ENCODE measurements around the gene DIS3L2. TPM values are rescaled to one million over a fixed set of nuclear protein-coding genes. Genes with fewer than 3 reads are reported as not detected.

Gene DIS3L2
- total RNA-seq, 1 experiment from 2014 or later = 28.5 TPM

DNA sequence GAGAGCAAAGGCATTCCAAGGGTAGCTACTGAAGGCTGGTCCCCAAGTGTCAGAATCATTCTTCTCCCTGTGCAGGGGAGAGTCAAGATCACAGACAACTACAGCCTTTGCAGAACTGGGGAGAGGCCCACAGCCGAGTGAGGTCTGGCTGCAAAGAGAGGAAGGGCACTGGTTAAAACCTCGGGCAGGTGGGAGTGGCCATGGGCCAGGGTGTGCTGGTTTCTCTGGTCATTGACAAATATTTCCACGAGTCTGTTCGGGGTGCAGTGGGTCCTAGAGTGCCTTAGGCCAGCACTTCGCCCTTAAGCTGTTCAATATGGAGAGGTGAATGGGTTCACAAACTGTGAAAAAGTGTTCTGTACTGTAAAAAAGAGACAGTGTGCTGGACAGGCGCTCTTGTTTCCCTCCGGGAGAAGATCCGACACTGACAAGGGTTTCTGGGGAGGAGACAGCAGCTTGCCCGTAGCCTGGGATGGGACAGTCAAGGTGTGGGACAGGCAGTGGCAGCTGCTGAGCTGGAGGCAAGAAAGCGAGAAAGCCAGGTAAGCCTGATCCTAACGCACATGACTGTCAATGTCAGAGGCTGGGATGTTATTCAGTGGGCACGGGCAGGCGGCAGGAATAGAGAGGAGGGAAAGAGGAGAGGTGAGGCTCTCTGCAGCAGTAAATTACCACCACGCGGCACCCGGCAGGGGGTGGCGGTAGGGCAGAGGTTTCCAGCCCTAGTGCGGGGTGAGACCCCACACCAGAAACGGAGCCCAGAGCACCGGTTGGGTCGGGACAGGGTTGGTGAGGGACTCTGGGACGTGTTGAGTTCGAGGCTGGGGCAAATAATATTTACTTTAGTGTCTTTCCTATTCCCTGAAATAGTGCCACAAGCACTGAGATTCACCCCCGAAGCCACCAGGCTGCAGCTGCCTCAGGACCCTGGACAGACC, 37.3 kb upstream of the DIS3L2 start (continued):
- TF ChIP-seq CTCF (IDR thresholded peaks at IDR 0.05) = no peak

GRCh38 chr2:231924889-231925275, 36.6 kb upstream of the DIS3L2 start:
- no peak overlapping the region for H3K27ac Mint-ChIP-seq
- ChIA-PET CTCF (interaction anchor here (0.6 to 7.4 kb wide), 54 partner anchors 8 to 597 kb away, joined by 3 to 80 read pairs (median 4); partner anchors contain the start of genes COPS7B and DIS3L2), POLR2A (interaction anchor here (0.6 to 1.0 kb wide), 2 partner anchors 15 to 125 kb away, joined by 3 read pairs; no protein-coding TSS in a partner anchor)
- no peaks in the 10 kb centered on the region for H3K9me3 Mint-ChIP-seq
- TF ChIP-seq CBFB (CRISPR knock-in tag; IDR thresholded peaks at IDR 0.05; ENCODE audit: low read depth) = no peak
- TF ChIP-seq CTCF (IDR thresholded peaks at IDR 0.05) = no peak
- TF ChIP-seq ZBTB43 (CRISPR knock-in tag; IDR thresholded peaks at IDR 0.05) = no peak
- TF ChIP-seq, protein P1, sequence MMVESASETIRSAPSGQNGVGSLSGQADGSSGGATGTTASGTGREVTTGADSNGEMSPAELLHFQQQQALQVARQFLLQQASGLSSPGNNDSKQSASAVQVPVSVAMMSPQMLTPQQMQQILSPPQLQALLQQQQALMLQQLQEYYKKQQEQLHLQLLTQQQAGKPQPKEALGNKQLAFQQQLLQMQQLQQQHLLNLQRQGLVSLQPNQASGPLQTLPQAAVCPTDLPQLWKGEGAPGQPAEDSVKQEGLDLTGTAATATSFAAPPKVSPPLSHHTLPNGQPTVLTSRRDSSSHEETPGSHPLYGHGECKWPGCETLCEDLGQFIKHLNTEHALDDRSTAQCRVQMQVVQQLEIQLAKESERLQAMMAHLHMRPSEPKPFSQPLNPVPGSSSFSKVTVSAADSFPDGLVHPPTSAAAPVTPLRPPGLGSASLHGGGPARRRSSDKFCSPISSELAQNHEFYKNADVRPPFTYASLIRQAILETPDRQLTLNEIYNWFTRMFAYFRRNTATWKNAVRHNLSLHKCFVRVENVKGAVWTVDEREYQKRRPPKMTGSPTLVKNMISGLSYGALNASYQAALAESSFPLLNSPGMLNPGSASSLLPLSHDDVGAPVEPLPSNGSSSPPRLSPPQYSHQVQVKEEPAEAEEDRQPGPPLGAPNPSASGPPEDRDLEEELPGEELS (CRISPR knock-in tag; IDR thresholded peaks at IDR 0.05) = no peak
- TF ChIP-seq, protein P2, sequence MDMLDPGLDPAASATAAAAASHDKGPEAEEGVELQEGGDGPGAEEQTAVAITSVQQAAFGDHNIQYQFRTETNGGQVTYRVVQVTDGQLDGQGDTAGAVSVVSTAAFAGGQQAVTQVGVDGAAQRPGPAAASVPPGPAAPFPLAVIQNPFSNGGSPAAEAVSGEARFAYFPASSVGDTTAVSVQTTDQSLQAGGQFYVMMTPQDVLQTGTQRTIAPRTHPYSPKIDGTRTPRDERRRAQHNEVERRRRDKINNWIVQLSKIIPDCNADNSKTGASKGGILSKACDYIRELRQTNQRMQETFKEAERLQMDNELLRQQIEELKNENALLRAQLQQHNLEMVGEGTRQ (CRISPR knock-in tag; IDR thresholded peaks at IDR 0.05) = no peak
- no peaks in the 10 kb centered on the region for H3K36me3 Mint-ChIP-seq
- peaks cover 15% of the 10 kb centered on the region for H3K4me1 Mint-ChIP-seq
- H3K4me3 Mint-ChIP-seq = peak overlapping the region; percentile 49
- DNase-seq (ENCODE audit: low spot score) (no peak), ATAC-seq (peak; percentile 3; the same call in 1 of the 2 replicates)
- H3K27me3 Mint-ChIP-seq (ENCODE audit: low read depth) = peaks cover 58% of the 10 kb centered on the region

DNA sequence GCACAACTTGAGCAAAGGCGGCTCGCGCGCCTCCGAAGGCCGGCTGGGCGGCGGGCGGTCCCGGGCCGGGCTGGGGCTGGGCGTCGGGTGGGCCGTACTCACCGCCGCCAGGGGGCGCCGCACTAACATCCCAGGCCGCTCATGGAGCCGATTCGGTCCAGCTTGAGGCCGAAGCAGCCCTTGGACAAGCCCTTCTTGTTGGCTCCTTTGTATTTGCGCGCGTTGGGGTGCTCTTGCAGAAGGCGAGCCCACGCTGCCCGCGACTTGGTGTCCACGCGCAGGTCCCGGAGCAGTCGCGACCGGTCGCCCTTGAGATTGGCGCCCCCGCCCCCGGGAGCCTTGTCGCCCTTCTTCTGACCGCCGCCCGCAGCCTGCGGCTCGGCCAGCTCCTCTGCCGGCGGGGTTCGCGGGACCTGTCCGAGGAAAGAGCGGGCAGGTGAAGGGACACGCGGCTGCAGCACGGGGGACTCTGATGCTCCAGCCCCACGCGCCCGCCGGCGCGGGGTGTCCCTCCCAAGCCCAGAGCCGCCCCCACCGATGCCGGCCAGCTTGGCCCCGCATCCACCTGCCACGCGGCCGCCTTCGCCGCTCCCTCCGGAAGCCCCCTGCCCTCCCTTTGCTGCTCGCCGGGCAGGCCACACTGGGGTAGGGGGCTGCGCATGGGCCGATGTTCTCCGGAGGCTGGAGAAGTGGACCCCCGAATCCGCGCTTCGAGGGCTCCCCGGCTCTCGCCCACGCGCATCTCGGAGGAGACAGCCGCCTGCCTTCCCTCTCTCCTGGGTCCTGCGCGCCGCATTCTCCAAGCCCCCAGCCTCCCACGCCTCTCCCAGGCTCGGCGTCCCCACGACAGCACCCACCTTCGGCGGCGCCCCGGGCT, 36.0 kb upstream of the DIS3L2 start:
- DNase-seq (ENCODE audit: low spot score) (peak; percentile 88), ATAC-seq (peak; percentile 41)
- Mint-ChIP-seq H3K27me3 (ENCODE audit: low read depth) (peaks cover 58% of the 10 kb centered on the region), H3K27ac (no peak overlapping the region), H3K36me3 (no peaks in the 10 kb centered on the region), H3K4me3 (peak overlapping the region; percentile 74), H3K4me1 (peaks cover 15% of the 10 kb centered on the region), H3K9me3 (no peaks in the 10 kb centered on the region)
- CTCF ChIA-PET = interaction anchor here (0.5 to 7.4 kb wide), 62 partner anchors 8 to 598 kb away, joined by 3 to 80 read pairs (median 4); partner anchors contain the start of genes COPS7B and DIS3L2
- POLR2A ChIA-PET = interaction anchor here (0.6 to 1.0 kb wide), 2 partner anchors 16 to 124 kb away, joined by 3 read pairs; no protein-coding TSS in a partner anchor
- TF ChIP-seq, protein P3, sequence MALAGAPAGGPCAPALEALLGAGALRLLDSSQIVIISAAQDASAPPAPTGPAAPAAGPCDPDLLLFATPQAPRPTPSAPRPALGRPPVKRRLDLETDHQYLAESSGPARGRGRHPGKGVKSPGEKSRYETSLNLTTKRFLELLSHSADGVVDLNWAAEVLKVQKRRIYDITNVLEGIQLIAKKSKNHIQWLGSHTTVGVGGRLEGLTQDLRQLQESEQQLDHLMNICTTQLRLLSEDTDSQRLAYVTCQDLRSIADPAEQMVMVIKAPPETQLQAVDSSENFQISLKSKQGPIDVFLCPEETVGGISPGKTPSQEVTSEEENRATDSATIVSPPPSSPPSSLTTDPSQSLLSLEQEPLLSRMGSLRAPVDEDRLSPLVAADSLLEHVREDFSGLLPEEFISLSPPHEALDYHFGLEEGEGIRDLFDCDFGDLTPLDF (CRISPR knock-in tag; IDR thresholded peaks at IDR 0.05) = no peak
- TF ChIP-seq CREB1 (CRISPR knock-in tag; IDR thresholded peaks at IDR 0.05) (no peak), IRF2 (CRISPR knock-in tag; IDR thresholded peaks at IDR 0.05; ENCODE audit: borderline replicate concordance, low read depth) (no peak), ELF4 (CRISPR knock-in tag; IDR thresholded peaks at IDR 0.05; ENCODE audit: low read depth) (no peak), ZNF317 (CRISPR knock-in tag; IDR thresholded peaks at IDR 0.05; ENCODE audit: borderline replicate concordance, low read depth) (no peak), MXD4 (CRISPR knock-in tag; IDR thresholded peaks at IDR 0.05; ENCODE audit: borderline replicate concordance) (no peak), TP53 (CRISPR knock-in tag; IDR thresholded peaks at IDR 0.05) (0 out of 2 replicates have a peak, but pooled peaks have one; percentile 6)
- TF ChIP-seq, protein P4, sequence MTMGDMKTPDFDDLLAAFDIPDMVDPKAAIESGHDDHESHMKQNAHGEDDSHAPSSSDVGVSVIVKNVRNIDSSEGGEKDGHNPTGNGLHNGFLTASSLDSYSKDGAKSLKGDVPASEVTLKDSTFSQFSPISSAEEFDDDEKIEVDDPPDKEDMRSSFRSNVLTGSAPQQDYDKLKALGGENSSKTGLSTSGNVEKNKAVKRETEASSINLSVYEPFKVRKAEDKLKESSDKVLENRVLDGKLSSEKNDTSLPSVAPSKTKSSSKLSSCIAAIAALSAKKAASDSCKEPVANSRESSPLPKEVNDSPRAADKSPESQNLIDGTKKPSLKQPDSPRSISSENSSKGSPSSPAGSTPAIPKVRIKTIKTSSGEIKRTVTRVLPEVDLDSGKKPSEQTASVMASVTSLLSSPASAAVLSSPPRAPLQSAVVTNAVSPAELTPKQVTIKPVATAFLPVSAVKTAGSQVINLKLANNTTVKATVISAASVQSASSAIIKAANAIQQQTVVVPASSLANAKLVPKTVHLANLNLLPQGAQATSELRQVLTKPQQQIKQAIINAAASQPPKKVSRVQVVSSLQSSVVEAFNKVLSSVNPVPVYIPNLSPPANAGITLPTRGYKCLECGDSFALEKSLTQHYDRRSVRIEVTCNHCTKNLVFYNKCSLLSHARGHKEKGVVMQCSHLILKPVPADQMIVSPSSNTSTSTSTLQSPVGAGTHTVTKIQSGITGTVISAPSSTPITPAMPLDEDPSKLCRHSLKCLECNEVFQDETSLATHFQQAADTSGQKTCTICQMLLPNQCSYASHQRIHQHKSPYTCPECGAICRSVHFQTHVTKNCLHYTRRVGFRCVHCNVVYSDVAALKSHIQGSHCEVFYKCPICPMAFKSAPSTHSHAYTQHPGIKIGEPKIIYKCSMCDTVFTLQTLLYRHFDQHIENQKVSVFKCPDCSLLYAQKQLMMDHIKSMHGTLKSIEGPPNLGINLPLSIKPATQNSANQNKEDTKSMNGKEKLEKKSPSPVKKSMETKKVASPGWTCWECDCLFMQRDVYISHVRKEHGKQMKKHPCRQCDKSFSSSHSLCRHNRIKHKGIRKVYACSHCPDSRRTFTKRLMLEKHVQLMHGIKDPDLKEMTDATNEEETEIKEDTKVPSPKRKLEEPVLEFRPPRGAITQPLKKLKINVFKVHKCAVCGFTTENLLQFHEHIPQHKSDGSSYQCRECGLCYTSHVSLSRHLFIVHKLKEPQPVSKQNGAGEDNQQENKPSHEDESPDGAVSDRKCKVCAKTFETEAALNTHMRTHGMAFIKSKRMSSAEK (CRISPR knock-in tag; IDR thresholded peaks at IDR 0.05; ENCODE audit: borderline replicate concordance) = no peak

Data from WTC11 (cell line).